ENCODE measurements around the gene SLC16A12. TPM values are rescaled to one million over a fixed set of nuclear protein-coding genes. Genes with fewer than 3 reads are reported as not detected.

The SLC16A12 gene
- polyA plus RNA-seq, 4 donors = 0.21 to 0.89 TPM; not detected in 2

DNA sequence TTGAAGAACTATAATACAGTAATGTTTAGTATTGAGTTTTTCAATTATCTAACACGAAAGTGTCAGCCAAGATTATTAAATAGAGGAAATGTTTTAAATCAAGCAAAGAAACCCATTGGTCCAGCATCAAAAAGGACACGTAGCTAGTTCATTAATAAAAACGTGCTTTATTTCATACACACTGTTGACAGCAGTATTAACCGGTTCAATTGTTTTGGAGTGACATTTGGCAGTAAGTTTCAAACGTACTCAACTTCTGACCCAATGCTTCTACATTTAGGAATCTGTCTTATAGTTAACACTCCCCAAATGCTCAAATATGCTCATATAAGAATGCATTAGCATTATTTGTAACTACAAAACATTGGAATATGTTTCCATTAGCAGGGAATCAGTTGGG is 41.3 kb downstream of the SLC16A12 start:
- no peak for FAIRE-seq
- WGBS, 3 donors = 60 to 76% (median 73%) methylated on average over 5 of the region's 5 CpGs
- no peak for DNase-seq

DNA sequence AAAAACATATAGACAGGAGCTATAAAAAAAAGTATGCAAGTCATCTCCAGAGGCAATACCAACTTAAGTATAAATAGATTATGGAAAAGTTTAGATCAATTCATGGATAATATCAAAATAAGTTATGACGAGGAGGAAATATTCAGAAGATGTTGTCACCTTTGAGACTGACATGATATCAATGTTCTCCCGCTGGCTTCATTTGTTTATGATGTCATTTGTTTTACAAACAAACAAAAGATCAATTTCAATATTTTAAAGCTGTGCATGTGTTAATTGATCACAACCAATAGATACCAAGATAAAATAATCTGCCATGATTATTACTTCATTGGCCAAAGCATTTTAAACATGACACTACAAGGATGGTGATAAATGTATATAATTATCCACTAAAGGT is 43.5 kb downstream of the SLC16A12 start:
- WGBS, 3 donors = 78 to 88% (median 86%) methylated on average over 2 of the region's 2 CpGs
- Histone ChIP-seq H3K27me3 (ENCODE audit: control insufficient read depth in 3 of 3, insufficient read depth in 3 of 3, low read length in 3 of 3) (no peaks in the 10 kb centered on the region), H3K4me1 (ENCODE audit: control insufficient read depth in 3 of 3, insufficient read depth in 2 of 3, low read depth in 1 of 3, low read length in 2 of 3) (peaks cover 0 to 11% (median 0%) of the 10 kb centered on the region in 3 donors), H3K36me3 (ENCODE audit: control insufficient read depth in 3 of 3, insufficient read depth in 2 of 3, low read depth in 1 of 3, low read length in 3 of 3) (no peaks in the 10 kb centered on the region), H3K9me3 (ENCODE audit: control insufficient read depth in 2 of 2, insufficient read depth in 1 of 2, low read depth in 1 of 2, low read length in 1 of 2) (no peaks in the 10 kb centered on the region), H3K27ac (ENCODE audit: low read depth in 1 of 3, low read length in 2 of 3) (no peak overlapping the region), H3K4me3 (ENCODE audit: low read depth in 1 of 3, low read length in 3 of 3) (no peak overlapping the region)
- DNase-seq (no peak), FAIRE-seq (no peak)

More for the DNA sequence above, 41.3 kb downstream of the SLC16A12 start:
- H3K4me3 ChIP-seq (ENCODE audit: low read depth in 1 of 3, low read length in 3 of 3) = no peak overlapping the region
- peaks cover 0 to 11% (median 0%) of the 10 kb centered on the region in 3 donors for H3K4me1 ChIP-seq (ENCODE audit: control insufficient read depth in 3 of 3, insufficient read depth in 2 of 3, low read depth in 1 of 3, low read length in 2 of 3)
- H3K27me3 ChIP-seq (ENCODE audit: control insufficient read depth in 3 of 3, insufficient read depth in 3 of 3, low read length in 3 of 3) = no peaks in the 10 kb centered on the region
- no peaks in the 10 kb centered on the region for H3K36me3 ChIP-seq (ENCODE audit: control insufficient read depth in 3 of 3, insufficient read depth in 2 of 3, low read depth in 1 of 3, low read length in 3 of 3)
- H3K27ac ChIP-seq (ENCODE audit: low read depth in 1 of 3, low read length in 2 of 3) = no peak overlapping the region
- H3K9me3 ChIP-seq (ENCODE audit: control insufficient read depth in 2 of 2, insufficient read depth in 1 of 2, low read depth in 1 of 2, low read length in 1 of 2) = peaks cover 0 to 2% of the 10 kb centered on the region in 2 donors

DNA sequence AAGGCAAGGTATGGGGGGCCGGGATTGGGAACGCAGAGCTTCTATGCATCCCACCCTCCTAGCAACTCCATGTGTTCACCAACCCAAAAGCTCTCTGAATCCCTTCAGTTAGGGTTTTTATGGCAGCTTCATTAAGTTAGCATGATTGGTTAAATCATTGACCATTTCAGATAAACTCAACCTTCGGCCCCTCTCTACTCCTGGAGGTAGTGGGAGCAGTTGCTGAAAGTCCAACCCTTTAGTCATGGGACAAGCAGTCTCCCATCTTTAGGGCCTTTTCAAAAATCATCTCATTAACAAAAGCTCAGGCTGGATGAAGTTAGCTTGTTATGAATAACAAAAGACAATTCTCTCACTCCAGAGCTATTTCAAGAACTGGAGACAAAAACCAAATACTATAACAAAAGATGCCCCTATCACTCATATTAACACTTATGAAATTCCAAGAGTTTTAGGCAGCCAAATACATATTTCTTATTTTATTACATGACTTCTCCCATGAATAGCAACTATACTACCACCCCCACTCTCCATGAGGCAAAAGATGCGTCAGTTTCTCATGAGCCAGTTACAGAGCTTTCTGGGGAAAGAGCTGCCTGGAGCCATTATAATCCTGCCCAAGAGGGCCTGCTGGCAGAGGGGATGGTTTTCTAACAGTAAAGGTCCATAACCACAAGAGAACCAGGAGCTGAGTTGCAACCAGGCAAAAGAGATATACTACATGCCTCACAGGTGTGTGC is 44.6 kb downstream of the SLC16A12 start:
- Histone ChIP-seq H3K36me3 (ENCODE audit: control insufficient read depth in 3 of 3, insufficient read depth in 2 of 3, low read depth in 1 of 3, low read length in 3 of 3) (no peaks in the 10 kb centered on the region), H3K27ac (ENCODE audit: low read depth in 1 of 3, low read length in 2 of 3) (peak overlapping the region in 1 of 3 donors; percentile 59), H3K4me1 (ENCODE audit: control insufficient read depth in 3 of 3, insufficient read depth in 2 of 3, low read depth in 1 of 3, low read length in 2 of 3) (peaks cover 0 to 11% (median 0%) of the 10 kb centered on the region in 3 donors), H3K27me3 (ENCODE audit: control insufficient read depth in 3 of 3, insufficient read depth in 3 of 3, low read length in 3 of 3) (no peaks in the 10 kb centered on the region), H3K4me3 (ENCODE audit: low read depth in 1 of 3, low read length in 3 of 3) (no peak overlapping the region), H3K9me3 (ENCODE audit: control insufficient read depth in 2 of 2, insufficient read depth in 1 of 2, low read depth in 1 of 2, low read length in 1 of 2) (no peaks in the 10 kb centered on the region)
- WGBS, 3 donors = 57 to 77% (median 77%) methylated on average over 4 of the region's 4 CpGs
- FAIRE-seq = no peak
- DNase-seq = peak in 1 of 2 donors; percentile 68

DNA sequence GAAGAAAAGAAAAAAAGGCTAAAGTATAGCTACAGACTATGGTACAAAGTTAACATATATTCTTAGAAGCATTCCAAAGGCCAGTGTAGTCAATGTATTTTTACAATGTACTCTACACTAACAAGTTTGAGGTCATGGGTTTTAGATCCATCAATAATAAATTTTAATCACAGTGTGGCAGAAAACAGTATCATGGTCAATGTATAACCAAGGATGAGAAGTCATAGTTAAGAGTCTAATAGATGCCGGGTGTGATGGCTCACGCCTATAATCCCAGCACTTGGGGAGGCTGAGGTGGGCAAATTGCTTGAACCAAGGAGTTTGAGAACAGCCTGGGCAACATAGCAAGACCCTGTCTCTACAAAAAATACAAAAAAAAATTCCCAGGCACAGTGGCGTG is 53.1 kb downstream of the SLC16A12 start:
- no peak overlapping the region for H3K4me3 ChIP-seq (ENCODE audit: low read depth in 1 of 3, low read length in 3 of 3)
- peaks cover 0 to 2% (median 0%) of the 10 kb centered on the region in 3 donors for H3K27me3 ChIP-seq (ENCODE audit: control insufficient read depth in 3 of 3, insufficient read depth in 3 of 3, low read length in 3 of 3)
- DNase-seq (peak in 1 of 2 donors; percentile 48), FAIRE-seq (no peak)
- no peaks in the 10 kb centered on the region for H3K36me3 ChIP-seq (ENCODE audit: control insufficient read depth in 3 of 3, insufficient read depth in 2 of 3, low read depth in 1 of 3, low read length in 3 of 3)
- H3K4me1 ChIP-seq (ENCODE audit: control insufficient read depth in 3 of 3, insufficient read depth in 2 of 3, low read depth in 1 of 3, low read length in 2 of 3) = peaks cover 0 to 27% (median 0%) of the 10 kb centered on the region in 3 donors
- peak overlapping the region in 1 of 3 donors; percentile 66 for H3K27ac ChIP-seq (ENCODE audit: low read depth in 1 of 3, low read length in 2 of 3)
- H3K9me3 ChIP-seq (ENCODE audit: control insufficient read depth in 2 of 2, insufficient read depth in 1 of 2, low read depth in 1 of 2, low read length in 1 of 2) = peaks cover 0 to 5% of the 10 kb centered on the region in 2 donors
- WGBS, 3 donors = 81 to 90% (median 83%) methylated on average over 3 of the region's 3 CpGs

DNA sequence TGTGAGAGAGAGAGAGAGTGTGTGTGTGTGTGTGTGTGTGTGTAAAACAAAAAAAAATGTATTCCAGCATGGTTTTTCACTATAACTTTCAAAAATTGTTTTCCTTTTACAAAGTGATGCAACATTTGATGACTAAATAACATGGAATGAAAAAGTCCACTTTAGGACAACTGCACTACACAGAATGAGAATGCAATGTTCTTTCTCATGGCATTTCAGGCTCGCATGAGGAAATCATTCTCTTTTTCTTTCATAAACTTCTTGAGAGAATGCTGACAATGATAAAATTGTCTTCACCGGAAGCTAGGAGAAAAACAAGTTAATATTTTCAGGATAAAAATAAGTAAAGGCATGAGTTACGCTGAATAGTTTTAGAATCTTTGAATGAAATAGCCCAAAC is 53.7 kb downstream of the SLC16A12 start:
- FAIRE-seq (no peak), DNase-seq (peak in 1 of 2 donors; percentile 42)
- H3K36me3 ChIP-seq (ENCODE audit: control insufficient read depth in 3 of 3, insufficient read depth in 2 of 3, low read depth in 1 of 3, low read length in 3 of 3) = no peaks in the 10 kb centered on the region
- H3K4me3 ChIP-seq (ENCODE audit: low read depth in 1 of 3, low read length in 3 of 3) = no peak overlapping the region
- H3K4me1 ChIP-seq (ENCODE audit: control insufficient read depth in 3 of 3, insufficient read depth in 2 of 3, low read depth in 1 of 3, low read length in 2 of 3) = peaks cover 0 to 27% (median 0%) of the 10 kb centered on the region in 3 donors
- H3K27me3 ChIP-seq (ENCODE audit: control insufficient read depth in 3 of 3, insufficient read depth in 3 of 3, low read length in 3 of 3) = peaks cover 0 to 2% (median 0%) of the 10 kb centered on the region in 3 donors
- H3K27ac ChIP-seq (ENCODE audit: low read depth in 1 of 3, low read length in 2 of 3) = peak overlapping the region in 1 of 3 donors; percentile 66
- WGBS, 3 donors = 59 to 87% (median 81%) methylated on average over 3 of the region's 3 CpGs
- H3K9me3 ChIP-seq (ENCODE audit: control insufficient read depth in 2 of 2, insufficient read depth in 1 of 2, low read depth in 1 of 2, low read length in 1 of 2) = peaks cover 0 to 5% of the 10 kb centered on the region in 2 donors

DNA sequence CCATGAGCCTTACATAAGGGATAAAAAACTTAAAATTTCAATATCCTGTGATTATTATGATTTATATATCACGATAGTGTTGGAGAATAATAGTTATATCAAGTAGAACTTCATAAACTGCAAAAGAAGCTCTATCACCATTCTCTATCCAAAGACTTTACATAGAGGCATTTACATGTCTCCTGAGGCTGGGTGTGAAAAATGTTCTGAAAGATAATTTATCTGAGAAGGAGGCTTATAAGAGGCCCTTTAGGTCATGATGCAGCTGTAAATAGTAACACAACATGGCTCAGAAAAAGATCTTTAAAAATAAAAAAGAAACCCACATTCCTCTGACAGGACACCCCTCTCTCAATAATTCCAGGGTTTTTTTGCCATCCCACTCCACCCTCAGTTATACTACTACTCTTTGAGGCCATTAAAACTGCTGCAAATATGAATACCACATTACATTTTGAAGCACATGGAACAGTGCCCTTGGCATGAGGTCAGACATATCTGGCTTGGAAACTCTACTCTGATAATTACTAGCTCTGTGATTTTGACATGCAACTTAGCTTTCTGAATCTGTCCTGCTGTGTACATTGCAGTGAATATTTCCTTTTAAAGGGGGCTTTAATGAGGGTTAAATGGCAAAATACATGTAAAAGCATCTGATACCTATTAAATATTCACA is 55.5 kb downstream of the SLC16A12 start:
- Histone ChIP-seq H3K9me3 (ENCODE audit: control insufficient read depth in 2 of 2, insufficient read depth in 1 of 2, low read depth in 1 of 2, low read length in 1 of 2) (peaks cover 0 to 5% of the 10 kb centered on the region in 2 donors), H3K36me3 (ENCODE audit: control insufficient read depth in 3 of 3, insufficient read depth in 2 of 3, low read depth in 1 of 3, low read length in 3 of 3) (no peaks in the 10 kb centered on the region), H3K4me3 (ENCODE audit: low read depth in 1 of 3, low read length in 3 of 3) (no peak overlapping the region), H3K27me3 (ENCODE audit: control insufficient read depth in 3 of 3, insufficient read depth in 3 of 3, low read length in 3 of 3) (peaks cover 0 to 2% (median 0%) of the 10 kb centered on the region in 3 donors), H3K27ac (ENCODE audit: low read depth in 1 of 3, low read length in 2 of 3) (peak overlapping the region in 1 of 3 donors; percentile 64), H3K4me1 (ENCODE audit: control insufficient read depth in 3 of 3, insufficient read depth in 2 of 3, low read depth in 1 of 3, low read length in 2 of 3) (peaks cover 0 to 27% (median 0%) of the 10 kb centered on the region in 3 donors)
- FAIRE-seq (no peak), DNase-seq (no peak)
- 80 to 84% (median 84%) methylated on average over 1 of the region's 1 CpG for WGBS, 3 donors

DNA sequence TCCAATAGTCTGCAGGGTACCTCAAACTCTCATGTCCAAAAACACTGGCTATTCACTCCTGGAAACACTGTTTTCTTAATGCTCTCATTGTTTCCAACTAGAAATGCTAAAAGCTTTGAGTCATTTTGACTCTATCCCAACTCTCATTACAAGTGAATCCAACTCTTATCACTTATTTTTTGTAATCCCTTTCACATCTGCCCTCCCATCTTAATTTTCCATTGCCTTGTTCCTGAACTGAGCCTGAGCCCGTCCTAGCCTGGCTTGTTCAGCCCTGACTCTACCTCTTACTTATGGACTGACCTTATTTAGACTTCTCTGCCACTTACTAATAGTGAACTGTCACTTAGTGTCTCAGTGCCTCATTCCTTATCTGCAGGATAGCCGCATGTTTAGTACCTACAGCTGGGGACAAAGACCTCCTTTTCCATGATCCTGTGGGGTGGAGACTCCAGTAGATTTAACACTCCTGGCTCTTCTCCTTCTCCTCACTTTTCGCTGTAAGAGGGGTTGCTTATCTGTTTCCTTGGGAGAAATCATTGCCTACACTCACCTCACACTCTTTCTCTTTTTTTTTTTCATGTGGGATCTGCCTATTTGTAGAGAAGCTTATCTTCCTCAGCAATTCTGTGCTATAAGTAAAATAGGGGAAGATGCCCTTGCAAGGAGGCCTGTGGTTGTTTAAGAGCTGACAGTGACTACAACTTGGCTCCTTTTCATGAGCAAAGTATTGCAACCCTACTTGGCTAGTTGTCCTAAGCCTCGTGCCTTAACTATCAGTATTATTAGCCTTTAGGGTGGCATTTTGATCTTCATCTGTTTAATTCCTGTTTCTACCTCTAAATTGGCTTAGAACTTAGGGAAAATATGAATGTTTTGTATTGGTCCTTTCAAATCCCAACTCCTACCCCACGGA is 56.4 kb downstream of the SLC16A12 start:
- DNase-seq (peak in 1 of 2 donors; percentile 54), FAIRE-seq (no peak)
- peak overlapping the region in 2 of 3 donors; percentile 32 to 64 for H3K27ac ChIP-seq (ENCODE audit: low read depth in 1 of 3, low read length in 2 of 3)
- peaks cover 0 to 27% (median 0%) of the 10 kb centered on the region in 3 donors for H3K4me1 ChIP-seq (ENCODE audit: control insufficient read depth in 3 of 3, insufficient read depth in 2 of 3, low read depth in 1 of 3, low read length in 2 of 3)
- 68 to 75% (median 70%) methylated on average over 5 of the region's 5 CpGs for WGBS, 3 donors
- H3K36me3 ChIP-seq (ENCODE audit: control insufficient read depth in 3 of 3, insufficient read depth in 2 of 3, low read depth in 1 of 3, low read length in 3 of 3) = no peaks in the 10 kb centered on the region
- H3K9me3 ChIP-seq (ENCODE audit: control insufficient read depth in 2 of 2, insufficient read depth in 1 of 2, low read depth in 1 of 2, low read length in 1 of 2) = peaks cover 0 to 5% of the 10 kb centered on the region in 2 donors
- H3K4me3 ChIP-seq (ENCODE audit: low read depth in 1 of 3, low read length in 3 of 3) = no peak overlapping the region
- peaks cover 0 to 2% (median 0%) of the 10 kb centered on the region in 3 donors for H3K27me3 ChIP-seq (ENCODE audit: control insufficient read depth in 3 of 3, insufficient read depth in 3 of 3, low read length in 3 of 3)

Data from small intestine (tissue), 7 donors.